Esophagus squamous epithelium (tissue), 5 donors: Measurements from ENCODE around the gene LEF1. TPM values are rescaled to one million over a fixed set of nuclear protein-coding genes. Genes with fewer than 3 reads are reported as not detected.

Experiments
- DNase-seq: peaks from one replicate; lab custom pipeline; 2025; lab: John Stamatoyannopoulos, UW
- H3K27ac ChIP-seq, 4 donors: fragments of 200-600 bp; sonication (generic); one replicate each; pipeline ENCODE4 v1.5.1; 2016 to 2019; ENCODE audit warnings: mild to moderate bottlenecking in 1 of 4
- H3K27me3 ChIP-seq, 4 donors: fragments of 200-600 bp; sonication (generic); 1 replicate in 3 of 4; 2 replicates in 1 of 4; pipeline versions ENCODE4 v1.5.1 to v1.6.0; 2017 to 2021; ENCODE audit warnings: antibody characterized with exemption in 1 of 4
- H3K36me3 ChIP-seq, 3 donors: fragments of 200-600 bp; sonication (generic); one replicate each; pipeline ENCODE4 v1.5.1; 2016 to 2019
- H3K4me1 ChIP-seq, 3 donors: fragments of 200-600 bp; sonication (generic); one replicate each; pipeline ENCODE4 v1.5.1; 2017 to 2019
- H3K4me3 ChIP-seq, 4 donors: fragments of 200-600 bp; sonication (generic); 1 replicate in 3 of 4; 2 replicates in 1 of 4; pipeline ENCODE4 v1.5.1; 2016 to 2019; ENCODE audit warnings: mild to moderate bottlenecking in 2 of 4, moderate library complexity in 1 of 4
- H3K9me3 ChIP-seq, 3 donors: fragments of 200-600 bp; sonication (generic); one replicate each; pipeline ENCODE4 v1.5.1; 2016 to 2019
- POLR2A ChIP-seq, 4 donors: fragments of 450-650 bp; IDR thresholded peaks; one replicate each; pipeline ENCODE4 v1.6.1; 2017; ENCODE audit warnings: antibody characterized with exemption in 4 of 4, mild to moderate bottlenecking in 4 of 4, moderate library complexity in 3 of 4
- WGBS, 2 donors: methylation state at CpG; one replicate each; pipeline ENCODE4 v1.1.5; 2018; 5-methylcytosine and 5-hydroxymethylcytosine counted together
- intact Hi-C: fragments of 100-400 bp; cut with DNase I; formaldehyde crosslinking; loops from one replicate; pipeline ENCODE4 v1.15.0; 2022
- total RNA-seq, 4 donors: library from RNA; depleted of rRNA; stranded (reverse); fragments of >200 nt; gene quantifications; one replicate each; pipeline ENCODE4 v1.1.0, GENCODE V29; 2016
- TF ChIP-seq, protein P1 (sequence below), 6 experiments: fragments of 450-650 bp in 4 of 6; fragments of 200-600 bp in 2 of 6; sonication (generic) in 2 of 6; IDR thresholded peaks; one replicate each; pipeline ENCODE4 v1.5.1; 2016 to 2019; ENCODE audit warnings: antibody characterized with exemption in 6 of 6, mild to moderate bottlenecking in 4 of 6, moderate library complexity in 4 of 6
- donor health status: DM: yes; HTN: yes; CAD: no.

The LEF1 gene
- total RNA-seq, 4 donors from 2014 or later: 8.0 to 13.9 (median 10.1) TPM

DNA sequence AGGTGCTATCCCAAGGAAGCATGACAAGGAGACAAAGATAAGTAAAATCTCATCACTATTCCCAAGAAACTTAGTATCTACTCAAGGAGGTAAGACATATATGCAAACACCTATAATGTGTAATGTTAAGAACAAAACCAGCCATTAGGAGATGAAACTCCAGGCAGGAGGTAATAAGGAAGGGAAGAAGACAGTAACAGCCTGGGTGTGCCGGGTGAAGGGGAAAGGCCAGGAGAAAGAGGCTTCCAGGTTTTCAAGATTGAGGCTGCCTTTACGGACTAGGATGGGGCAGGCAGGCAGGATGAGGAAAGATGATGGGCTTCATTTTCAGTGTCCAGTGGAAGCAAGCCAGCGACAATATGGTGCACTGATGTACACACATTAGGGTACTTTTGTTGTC lies 62.5 kb downstream of the LEF1 start:
- intact Hi-C loops: no loop called here
- H3K9me3 ChIP-seq: no peaks in the 10 kb centered on the region
- no peaks in the 10 kb centered on the region for H3K27me3 ChIP-seq
- WGBS, 2 donors: 87 to 96% methylated on average over 3 of the region's 3 CpGs
- no peak for DNase-seq
- no peaks in the 10 kb centered on the region for H3K36me3 ChIP-seq
- H3K4me3 ChIP-seq: no peak overlapping the region
- H3K4me1 ChIP-seq: no peaks in the 10 kb centered on the region
- no peak for TF ChIP-seq POLR2A (IDR thresholded peaks at IDR 0.05)
- TF ChIP-seq, protein P1, sequence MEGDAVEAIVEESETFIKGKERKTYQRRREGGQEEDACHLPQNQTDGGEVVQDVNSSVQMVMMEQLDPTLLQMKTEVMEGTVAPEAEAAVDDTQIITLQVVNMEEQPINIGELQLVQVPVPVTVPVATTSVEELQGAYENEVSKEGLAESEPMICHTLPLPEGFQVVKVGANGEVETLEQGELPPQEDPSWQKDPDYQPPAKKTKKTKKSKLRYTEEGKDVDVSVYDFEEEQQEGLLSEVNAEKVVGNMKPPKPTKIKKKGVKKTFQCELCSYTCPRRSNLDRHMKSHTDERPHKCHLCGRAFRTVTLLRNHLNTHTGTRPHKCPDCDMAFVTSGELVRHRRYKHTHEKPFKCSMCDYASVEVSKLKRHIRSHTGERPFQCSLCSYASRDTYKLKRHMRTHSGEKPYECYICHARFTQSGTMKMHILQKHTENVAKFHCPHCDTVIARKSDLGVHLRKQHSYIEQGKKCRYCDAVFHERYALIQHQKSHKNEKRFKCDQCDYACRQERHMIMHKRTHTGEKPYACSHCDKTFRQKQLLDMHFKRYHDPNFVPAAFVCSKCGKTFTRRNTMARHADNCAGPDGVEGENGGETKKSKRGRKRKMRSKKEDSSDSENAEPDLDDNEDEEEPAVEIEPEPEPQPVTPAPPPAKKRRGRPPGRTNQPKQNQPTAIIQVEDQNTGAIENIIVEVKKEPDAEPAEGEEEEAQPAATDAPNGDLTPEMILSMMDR (IDR thresholded peaks at IDR 0.05): no peak
- no peak overlapping the region for H3K27ac ChIP-seq

DNA sequence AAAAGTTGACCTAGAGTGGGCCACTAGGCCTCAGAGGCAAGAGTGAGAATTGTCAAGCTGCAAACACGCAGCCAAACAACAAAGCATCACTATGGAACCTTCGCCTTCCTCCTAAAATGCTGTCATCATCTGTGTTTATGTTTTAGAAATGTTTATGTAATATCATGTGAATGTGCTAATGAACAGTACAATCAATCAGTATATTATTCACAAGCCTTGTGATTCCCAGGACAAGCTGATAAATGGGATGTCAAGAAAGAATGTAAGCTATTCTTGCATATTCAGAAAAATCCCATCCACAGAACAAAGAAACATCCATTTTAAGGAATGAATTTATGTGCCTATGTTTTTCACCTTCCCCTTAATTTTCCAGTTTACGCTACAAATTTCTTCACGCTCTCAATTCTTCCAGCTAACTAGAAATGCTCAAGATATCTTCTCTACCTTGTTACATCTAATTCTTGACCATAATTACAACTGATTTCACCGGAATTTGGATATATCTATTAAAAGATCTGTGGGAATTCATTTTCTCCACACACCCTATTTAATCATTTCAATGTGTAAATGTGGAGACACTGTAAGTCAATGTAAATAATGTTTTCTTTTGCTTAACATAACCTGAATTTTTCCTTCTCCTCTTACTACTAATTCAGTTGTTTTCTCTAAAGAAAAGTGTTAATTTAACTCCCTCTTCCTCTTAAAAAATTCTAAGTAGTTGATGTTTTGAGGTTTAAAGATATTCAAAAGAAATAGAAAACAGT lies 65.5 kb downstream of the LEF1 start:
- intact Hi-C loops: no loop called here
- no peak for DNase-seq
- Histone ChIP-seq H3K27ac (no peak overlapping the region), H3K27me3 (no peaks in the 10 kb centered on the region), H3K4me1 (no peaks in the 10 kb centered on the region), H3K9me3 (no peaks in the 10 kb centered on the region), H3K36me3 (no peaks in the 10 kb centered on the region), H3K4me3 (no peak overlapping the region)
- 75 to 94% methylated on average over 5 of the region's 5 CpGs for WGBS, 2 donors
- TF ChIP-seq POLR2A (IDR thresholded peaks at IDR 0.05): no peak
- TF ChIP-seq, protein P1 (IDR thresholded peaks at IDR 0.05): no peak

DNA sequence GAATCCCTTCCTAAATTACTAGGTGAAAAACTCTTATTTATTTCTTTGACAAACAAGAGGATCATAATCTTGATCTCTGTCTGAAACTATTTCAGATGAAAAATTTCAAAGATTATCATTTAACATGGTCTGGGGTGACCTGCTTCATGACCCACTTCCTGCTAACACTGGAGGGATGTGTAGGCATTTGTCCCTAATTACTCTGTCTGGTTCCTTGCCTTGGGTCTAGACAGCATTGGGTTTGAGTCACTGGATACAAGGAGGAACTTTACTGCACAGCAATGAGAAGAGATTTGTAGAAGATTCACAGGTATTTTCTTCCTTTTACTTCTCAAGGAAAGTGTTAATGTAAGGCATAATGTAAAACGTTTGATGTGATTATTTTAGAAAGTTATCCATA lies 67.9 kb downstream of the LEF1 start:
- intact Hi-C loops: no loop called here
- WGBS, 2 donors: 18 to 30% methylated on average over 1 of the region's 1 CpG

DNA sequence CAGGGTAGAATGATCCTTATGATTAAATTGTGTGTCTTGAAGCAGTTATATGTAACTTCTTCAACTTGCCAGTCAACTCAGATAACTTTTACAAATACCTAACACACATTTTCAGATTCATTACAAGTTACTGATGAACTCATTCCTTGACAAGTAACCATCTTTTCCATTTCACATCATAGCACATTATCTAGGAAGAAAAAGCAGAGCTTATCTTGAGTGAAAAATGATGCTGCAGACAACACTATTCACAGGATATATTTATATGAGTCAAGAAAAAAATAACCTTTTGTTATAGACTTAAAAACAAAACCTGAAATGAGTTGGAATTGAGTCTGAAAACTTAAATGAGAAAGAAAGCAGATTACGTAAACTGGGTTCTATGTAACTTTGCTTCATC lies 68.9 kb downstream of the LEF1 start:
- intact Hi-C loops: no loop called here
- Histone ChIP-seq H3K4me1 (no peaks in the 10 kb centered on the region), H3K36me3 (no peaks in the 10 kb centered on the region), H3K9me3 (no peaks in the 10 kb centered on the region), H3K4me3 (no peak overlapping the region), H3K27me3 (no peaks in the 10 kb centered on the region), H3K27ac (no peak overlapping the region)
- TF ChIP-seq, protein P1 (IDR thresholded peaks at IDR 0.05): no peak
- TF ChIP-seq POLR2A (IDR thresholded peaks at IDR 0.05): no peak
- whole genome bisulfite sequencing, 2 donors: 81 to 85% methylated on average over 1 of the region's 1 CpG
- DNase-seq: no peak

More for the DNA sequence above, 67.9 kb downstream of the LEF1 start:
- Histone ChIP-seq H3K27me3 (no peaks in the 10 kb centered on the region), H3K36me3 (no peaks in the 10 kb centered on the region), H3K9me3 (no peaks in the 10 kb centered on the region), H3K4me3 (no peak overlapping the region), H3K4me1 (no peaks in the 10 kb centered on the region), H3K27ac (no peak overlapping the region)
- no peak for DNase-seq
- TF ChIP-seq, protein P1 (IDR thresholded peaks at IDR 0.05): no peak

DNA sequence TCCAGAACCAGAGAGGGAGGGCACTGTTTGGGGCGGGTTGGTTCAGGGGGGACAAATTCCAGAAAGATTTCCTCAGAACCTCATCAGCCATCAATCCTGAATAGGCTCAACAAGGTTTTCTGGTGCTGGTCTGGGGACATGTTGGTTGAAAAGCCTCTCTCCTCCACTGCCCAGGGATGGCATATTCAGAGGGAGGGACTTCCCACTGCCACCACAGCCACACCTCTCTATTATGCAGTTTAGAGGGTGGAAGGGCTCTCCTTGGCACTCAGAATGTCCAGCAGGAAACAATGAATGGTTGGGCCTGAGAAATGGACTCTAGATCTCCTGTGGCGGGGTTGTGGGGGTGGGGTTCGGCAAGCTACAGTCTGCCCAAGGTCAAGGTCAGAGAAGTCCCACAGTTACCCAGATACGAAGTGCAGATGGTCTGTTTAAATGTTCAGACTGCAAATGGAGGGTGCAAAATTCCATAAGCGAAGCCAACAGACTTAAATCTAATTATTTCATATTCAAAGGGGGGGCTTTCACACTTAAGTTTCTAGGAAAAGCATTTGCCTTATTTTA lies 70.7 kb downstream of the LEF1 start:
- H3K36me3 ChIP-seq: no peaks in the 10 kb centered on the region
- H3K4me3 ChIP-seq: no peak overlapping the region
- intact Hi-C loops: no loop called here
- TF ChIP-seq, protein P1 (IDR thresholded peaks at IDR 0.05): no peak
- no peak for TF ChIP-seq POLR2A (IDR thresholded peaks at IDR 0.05)
- H3K27me3 ChIP-seq: no peaks in the 10 kb centered on the region
- WGBS, 2 donors: 79 to 83% methylated on average over 5 of the region's 5 CpGs
- no peak overlapping the region for H3K27ac ChIP-seq
- H3K9me3 ChIP-seq: no peaks in the 10 kb centered on the region
- no peaks in the 10 kb centered on the region for H3K4me1 ChIP-seq
- no peak for DNase-seq
